GM12878 (cell line): ENCODE data around the gene TBCE. TPM values are rescaled to one million over a fixed set of nuclear protein-coding genes. Genes with fewer than 3 reads are reported as not detected.

Source experiments
- ATAC-seq: fragments of 200-7000 bp; cut with Tn5 transposase; 3 replicates; pipeline ENCODE4 v1.9.1; 2020; ENCODE audit warnings: mild to moderate bottlenecking, moderate library complexity
- BruUV-seq: library from RNA; stranded (reverse); fragments of 400-500 nt; replicated peaks from 2 replicates; lab custom pipeline; 2021; lab: Mats Ljungman, UMichigan
- CTCF ChIA-PET: fragments of 300-600 bp; sonication (Branson Sonifier 250); formaldehyde crosslinking; extraction: SDS; loops from one replicate; lab custom pipeline; 2021; ENCODE audit warnings: inconsistent platforms; lab: Yijun Ruan, JAX
- POLR2A ChIA-PET: fragments of 350-600 bp; formaldehyde crosslinking; extraction: SDS; loops from one replicate; lab custom pipeline; 2021; ENCODE audit warnings: inconsistent platforms; lab: Charles Lee
- RAD21 ChIA-PET: fragments of 300-600 bp; sonication (Branson Sonifier 250); formaldehyde crosslinking; loops from one replicate; lab custom pipeline; 2023; ENCODE audit warnings: antibody characterized with exemption; ENCODE audit not compliant: unreplicated experiment; lab: Charles Lee
- SMC1A ChIA-PET: fragments of 300-600 bp; sonication (Branson Sonifier 250); formaldehyde crosslinking; loops from one replicate; lab custom pipeline; 2023; ENCODE audit not compliant: unreplicated experiment, uncharacterized antibody; lab: Charles Lee
- DNase-seq: peaks from one replicate; pipeline ENCODE4 v3.0.0-alpha.2; 2011; ENCODE audit warnings: low read depth, low spot score
- FAIRE-seq: peaks from 3 replicates; lab custom pipeline; 2011; peaks lifted over from hg19 to GRCh38; lab: Jason Lieb, UNC
- H2AFZ ChIP-seq: 2 replicates; pipeline ENCODE4 v1.6.0; 2011; ENCODE audit warnings: low read depth, low read length, control low read depth; ENCODE audit not compliant: control insufficient read depth
- H3K27ac ChIP-seq: 2 replicates; pipeline ENCODE4 v1.5.1; 2011; ENCODE audit warnings: control low read depth; ENCODE audit not compliant: control insufficient read depth, insufficient read depth
- H3K27me3 ChIP-seq, 2 experiments: replicated peaks in 1 of 2; 2 replicates each; pipeline versions ENCODE4 v1.6.0 to v1.6.1; 2011; ENCODE audit warnings: low read length in 1 of 2; ENCODE audit not compliant: control insufficient read depth in 2 of 2, insufficient read depth in 2 of 2
- H3K36me3 ChIP-seq, 2 experiments: 2 replicates each; pipeline ENCODE4 v1.5.1; 2011; ENCODE audit warnings: low read length in 1 of 2; ENCODE audit not compliant: control insufficient read depth in 2 of 2, insufficient read depth in 2 of 2
- H3K4me1 ChIP-seq: 2 replicates; pipeline ENCODE4 v1.6.1; 2011; ENCODE audit warnings: mild to moderate bottlenecking, low read length, moderate library complexity, mixed read lengths; ENCODE audit not compliant: control insufficient read depth, insufficient read depth
- H3K4me2 ChIP-seq: 2 replicates; pipeline ENCODE4 v1.6.0; 2011; ENCODE audit warnings: control low read depth; ENCODE audit not compliant: control insufficient read depth, insufficient read depth
- H3K4me3 ChIP-seq: fragments of 200-600 bp; sonication (generic); 2 replicates; pipeline ENCODE4 v1.5.1; 2016
- H3K79me2 ChIP-seq: 2 replicates; pipeline ENCODE4 v1.6.0; 2011; ENCODE audit warnings: low read length; ENCODE audit not compliant: control insufficient read depth, insufficient read depth
- H3K9ac ChIP-seq: 2 replicates; pipeline ENCODE4 v1.8.0; 2011; ENCODE audit warnings: low read length, control low read depth, mixed read lengths; ENCODE audit not compliant: control insufficient read depth, insufficient read depth
- H3K9me3 ChIP-seq: replicated peaks from 3 replicates; pipeline ENCODE4 v1.5.1; 2011; ENCODE audit warnings: mild to moderate bottlenecking, low read length; ENCODE audit not compliant: control insufficient read depth, insufficient read depth
- H4K20me1 ChIP-seq: 2 replicates; pipeline ENCODE4 v1.6.0; 2011; ENCODE audit not compliant: control insufficient read depth, insufficient read depth
- GABPA ChIP-seq: IDR thresholded peaks from 2 replicates; pipeline ENCODE4 v1.6.1; 2014; ENCODE audit warnings: antibody characterized with exemption, low read depth, mild to moderate bottlenecking, inconsistent platforms
- MXI1 ChIP-seq: fragments of 150-350 bp; IDR thresholded peaks from 2 replicates; pipeline ENCODE4 v1.6.1; 2011; ENCODE audit warnings: low read depth, mild to moderate bottlenecking, inconsistent platforms, low read length, improper control_type of control experiment
- PAX5 ChIP-seq: IDR thresholded peaks from 2 replicates; pipeline ENCODE4 v1.6.1; 2011; ENCODE audit warnings: low read depth, low read length, borderline replicate concordance
- SUPT20H ChIP-seq: IDR thresholded peaks from 2 replicates; pipeline ENCODE4 v1.6.1; 2011; ENCODE audit warnings: low read depth, mild to moderate bottlenecking, low read length, moderate library complexity, borderline replicate concordance; ENCODE audit not compliant: control insufficient read depth
- WGBS: methylation state at CpG from one replicate; pipeline ENCODE4 v1.1.6; 2016; ENCODE audit warnings: low lambda C conversion rate; ENCODE audit not compliant: insufficient replicate concordance, insufficient coverage; ENCODE audit errors: missing lambda C conversion rate; 5-methylcytosine and 5-hydroxymethylcytosine counted together
- in situ Hi-C: fragments of 300-500 bp; cut with MboI; formaldehyde crosslinking; loops from 9 replicates; pipeline ENCODE4 v1.14.3; 2018; ENCODE audit warnings: mixed read lengths
- intact Hi-C: fragments of 100-400 bp; cut with micrococcal nuclease; formaldehyde crosslinking; loops from one replicate; pipeline ENCODE4 v1.14.2; 2022; ENCODE audit not compliant: unreplicated experiment
- polyA plus RNA-seq, 11 experiments: library from polyadenylated mRNA; depleted of rRNA in 4 of 11; unstranded in 6 of 11; stranded (reverse) in 5 of 11; fragments of >200 nt; fragmentation: Nextera tagmentation in 4 of 11; fragmentation: Illumina TruSeq in 1 of 11; extraction: Ambion mirVana in 4 of 11; extraction: Trizol in 1 of 11; gene quantifications; 1 replicate in 1 of 11; 2 replicates in 10 of 11; pipeline versions ENCODE4 v1.2.1 to v1.2.3, GENCODE V29; 2011 to 2016; ENCODE audit warnings: inconsistent platforms in 2 of 11, missing spikeins in 2 of 11, low read depth in 1 of 11
- total RNA-seq, 4 experiments: library from RNA; depleted of rRNA in 3 of 4; stranded (reverse); fragments of >200 nt in 3 of 4; fragmentation: Illumina TruSeq in 1 of 4; extraction: Trizol in 1 of 4; gene quantifications; 2 replicates each; pipeline versions ENCODE4 v1.2.1 to v1.2.3, GENCODE V29; 2013 to 2021
- TF ChIP-seq, protein P1 (sequence below): fragments of 150-350 bp; IDR thresholded peaks from 2 replicates; pipeline ENCODE4 v1.6.1; 2016; ENCODE audit warnings: low read depth, low read length

The TBCE gene
- total and polyA plus RNA-seq, 10 of the 15 experiments (the other 5 are each of a cell fraction or from before 2014, with no cell fraction given), result 22.7 to 48.7 (median 29.2) TPM

DNA sequence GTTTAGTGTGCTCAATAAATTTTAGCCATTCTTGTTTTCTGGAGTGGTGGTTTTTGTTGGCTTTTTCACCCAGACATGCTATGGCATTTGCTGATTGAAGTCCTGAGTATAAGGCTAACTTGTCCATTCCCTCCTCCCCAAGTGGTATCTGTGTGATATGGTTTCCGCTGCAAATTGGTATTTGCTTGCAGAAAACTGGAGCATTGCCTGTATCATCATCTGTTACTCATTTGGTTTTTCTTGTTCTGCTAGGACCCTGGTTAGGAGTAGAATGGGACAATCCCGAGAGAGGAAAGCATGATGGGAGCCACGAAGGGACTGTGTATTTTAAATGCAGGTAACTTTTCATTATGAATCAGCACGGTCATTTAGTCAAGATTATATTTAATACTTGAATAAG lies 34.0 kb downstream of the TBCE start (continued):
- TF ChIP-seq, protein P1, sequence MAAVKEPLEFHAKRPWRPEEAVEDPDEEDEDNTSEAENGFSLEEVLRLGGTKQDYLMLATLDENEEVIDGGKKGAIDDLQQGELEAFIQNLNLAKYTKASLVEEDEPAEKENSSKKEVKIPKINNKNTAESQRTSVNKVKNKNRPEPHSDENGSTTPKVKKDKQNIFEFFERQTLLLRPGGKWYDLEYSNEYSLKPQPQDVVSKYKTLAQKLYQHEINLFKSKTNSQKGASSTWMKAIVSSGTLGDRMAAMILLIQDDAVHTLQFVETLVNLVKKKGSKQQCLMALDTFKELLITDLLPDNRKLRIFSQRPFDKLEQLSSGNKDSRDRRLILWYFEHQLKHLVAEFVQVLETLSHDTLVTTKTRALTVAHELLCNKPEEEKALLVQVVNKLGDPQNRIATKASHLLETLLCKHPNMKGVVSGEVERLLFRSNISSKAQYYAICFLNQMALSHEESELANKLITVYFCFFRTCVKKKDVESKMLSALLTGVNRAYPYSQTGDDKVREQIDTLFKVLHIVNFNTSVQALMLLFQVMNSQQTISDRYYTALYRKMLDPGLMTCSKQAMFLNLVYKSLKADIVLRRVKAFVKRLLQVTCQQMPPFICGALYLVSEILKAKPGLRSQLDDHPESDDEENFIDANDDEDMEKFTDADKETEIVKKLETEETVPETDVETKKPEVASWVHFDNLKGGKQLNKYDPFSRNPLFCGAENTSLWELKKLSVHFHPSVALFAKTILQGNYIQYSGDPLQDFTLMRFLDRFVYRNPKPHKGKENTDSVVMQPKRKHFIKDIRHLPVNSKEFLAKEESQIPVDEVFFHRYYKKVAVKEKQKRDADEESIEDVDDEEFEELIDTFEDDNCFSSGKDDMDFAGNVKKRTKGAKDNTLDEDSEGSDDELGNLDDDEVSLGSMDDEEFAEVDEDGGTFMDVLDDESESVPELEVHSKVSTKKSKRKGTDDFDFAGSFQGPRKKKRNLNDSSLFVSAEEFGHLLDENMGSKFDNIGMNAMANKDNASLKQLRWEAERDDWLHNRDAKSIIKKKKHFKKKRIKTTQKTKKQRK, result no peak
- TF ChIP-seq GABPA (no peak), SUPT20H (no peak), PAX5 (no peak)
- TF ChIP-seq, all 136 proteins: peak for 0

DNA sequence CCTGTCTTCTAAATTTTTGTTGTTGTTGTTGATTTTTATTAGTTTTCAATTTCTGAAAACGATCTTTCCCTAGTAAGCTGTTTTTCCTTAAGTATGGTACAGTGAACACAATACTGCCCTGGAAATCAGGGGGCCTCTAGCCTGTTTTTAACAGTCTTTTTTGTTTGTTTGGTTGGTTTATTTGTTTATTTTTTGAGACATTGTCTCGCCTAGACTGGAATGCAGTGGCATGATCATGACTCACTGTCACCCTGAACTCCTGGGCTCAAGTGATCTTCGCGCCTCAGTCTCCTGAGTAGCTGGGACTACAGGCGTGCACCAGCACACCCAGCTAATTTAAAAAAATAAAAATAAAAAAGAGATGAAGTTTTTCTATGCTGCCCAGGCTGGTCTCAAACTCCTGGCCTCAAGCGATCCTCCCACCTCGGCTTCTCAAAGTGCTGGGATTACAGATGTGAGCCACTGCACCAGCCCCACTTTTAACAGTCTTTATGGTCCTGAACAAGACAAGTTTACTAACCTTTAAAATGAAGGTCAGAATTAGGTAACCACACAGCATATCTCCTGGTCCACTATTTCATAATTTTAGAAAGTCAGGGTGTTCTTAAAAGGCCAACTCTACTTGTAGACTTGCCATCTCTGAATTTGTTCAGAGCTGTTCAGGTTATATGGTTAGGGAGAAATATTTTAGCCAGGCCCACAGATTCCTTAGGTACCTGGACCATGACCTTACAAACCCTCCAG lies 35.4 kb downstream of the TBCE start:
- H3K27me3 ChIP-seq, result no peaks in the 10 kb centered on the region
- DNase-seq, result no peak
- no peak overlapping the region for H3K4me3 ChIP-seq
- H3K36me3 ChIP-seq, result peaks cover 2% of the 10 kb centered on the region in 2 experiments; a peak in 2 of 4 replicates
- RAD21 ChIA-PET, result no interaction called here
- POLR2A ChIA-PET, result interaction anchor here (0.5 kb wide), 2 partner anchors 17 to 257 kb away, joined by 3 read pairs; no protein-coding TSS in a partner anchor
- no peak for FAIRE-seq
- SMC1A ChIA-PET, result no interaction called here
- TF ChIP-seq MXI1, result no peak
- no peak for ATAC-seq
- no peak overlapping the region for H3K27ac ChIP-seq
- intact Hi-C loops (no loop called here), in situ Hi-C loops (no loop called here)
- no TSS peak for BruUV-seq
- H2AFZ ChIP-seq, result no peak overlapping the region
- no peaks in the 10 kb centered on the region; the same call in 1 of the 2 replicates for H3K79me2 ChIP-seq
- no peak overlapping the region for H3K4me2 ChIP-seq
- H3K9ac ChIP-seq, result no peak overlapping the region
- H4K20me1 ChIP-seq, result no peaks in the 10 kb centered on the region
- CTCF ChIA-PET, result interaction anchor here (1.8 kb wide), 1 partner anchor 13 kb away, joined by 10 read pairs; no protein-coding TSS in a partner anchor
- 98% methylated on average over 7 of the region's 7 CpGs for WGBS
- H3K9me3 ChIP-seq, result no peaks in the 10 kb centered on the region
- no peaks in the 10 kb centered on the region for H3K4me1 ChIP-seq
